Hematopoietic multipotent progenitor cell treated with erythropoietin and hydrocortisone succinate and interleukin-3 and kit ligand, for 8 days (in vitro differentiated cells): ENCODE measurements around the gene TFDP2.
A peak's percentile ranks its signal among the peaks of the same experiment; 100 is the strongest.
"Not testable (repeated sequence)": the region's sequence is repeated elsewhere in the genome, so short reads cannot be mapped to it uniquely, and the experiment has no call there.

Source experiments
- DNase-seq: peaks from one replicate; pipeline ENCODE4 v3.0.0-alpha.2; 2015

The TFDP2 gene

GRCh38 chr3:141920701-141921100, 228.6 kb downstream of the TFDP2 start:
- DNase-seq = no peak

- DNase-seq = no peak
These were observed 233.6 kb downstream of the TFDP2 start for GRCh38 chr3:141915766-141916165.

- DNase-seq = no peak
These were observed 234.3 kb downstream of the TFDP2 start for GRCh38 chr3:141915016-141915415.

GRCh38 chr3:141914311-141914710, 235.0 kb downstream of the TFDP2 start:
- no peak for DNase-seq

- DNase-seq = peak; percentile 84
These were observed 236.1 kb downstream of the TFDP2 start for GRCh38 chr3:141913150-141913811.

- not testable (repeated sequence) for DNase-seq
These were observed 239.4 kb downstream of the TFDP2 start for GRCh38 chr3:141909986-141910385.

- no peak for DNase-seq
These were observed 239.9 kb downstream of the TFDP2 start for GRCh38 chr3:141909408-141909807.

- DNase-seq = no peak
These were observed 244.2 kb downstream of the TFDP2 start for GRCh38 chr3:141905129-141905528.

GRCh38 chr3:141904203-141904602, 245.1 kb downstream of the TFDP2 start:
- no peak for DNase-seq

GRCh38 chr3:141901914-141902313, 247.4 kb downstream of the TFDP2 start:
- DNase-seq = no peak

GRCh38 chr3:141900343-141900742, 249.0 kb downstream of the TFDP2 start:
- no peak for DNase-seq

GRCh38 chr3:141898908-141899307, 250.4 kb downstream of the TFDP2 start:
- DNase-seq = no peak

GRCh38 chr3:141895731-141896130, 253.6 kb downstream of the TFDP2 start:
- no peak for DNase-seq

GRCh38 chr3:141894524-141895176, 254.7 kb downstream of the TFDP2 start:
- no peak for DNase-seq
